ENCODE data around the gene IGLON5. TPM values are rescaled to one million over a fixed set of nuclear protein-coding genes. Genes with fewer than 3 reads are reported as not detected.

The IGLON5 gene
- under 1 TPM in 1 of 4 donors, not detected in 3; 0.27 TPM for total RNA-seq

- peaks cover 47% of the 10 kb centered on the region for H3K27me3 ChIP-seq
- TF ChIP-seq POLR2A (IDR thresholded peaks at IDR 0.05) (no peak), CTCF (IDR thresholded peaks at IDR 0.05) (no peak), POLR2AphosphoS5 (IDR thresholded peaks at IDR 0.05) (no peak), EP300 (IDR thresholded peaks at IDR 0.05; ENCODE audit: low read depth) (no peak)
- H3K9me3 ChIP-seq, result peaks cover 0 to 10% of the 10 kb centered on the region in 2 donors
Observed at GRCh38 chr19:51311351-51312257, at the start of gene IGLON5. IGLON5 (plus strand) TSS chr19:51311644; CDS start chr19:51311848, 204 bp downstream.

GRCh38 chr19:51263808-51264207, 47.6 kb upstream of the IGLON5 start:
- in situ Hi-C loops (cut with MboI; ENCODE audit: low pct_ligation_motif_present in 1 of 4, low pct_unique_long_range_greater_than_20kb in 1 of 4, low sequenced_read_pairs in 3 of 4), result no loop called here
- TF ChIP-seq EP300 (IDR thresholded peaks at IDR 0.05; ENCODE audit: low read depth), result no peak
- TF ChIP-seq CTCF (IDR thresholded peaks at IDR 0.05), result no peak
- TF ChIP-seq POLR2A (IDR thresholded peaks at IDR 0.05), result no peak
- TF ChIP-seq POLR2AphosphoS5 (IDR thresholded peaks at IDR 0.05), result no peak
- Histone ChIP-seq H3K4me1 (no peaks in the 10 kb centered on the region), H3K27ac (no peak overlapping the region), H3K4me3 (no peak overlapping the region), H3K36me3 (no peaks in the 10 kb centered on the region), H3K27me3 (peaks cover 5% of the 10 kb centered on the region), H3K9me3 (no peaks in the 10 kb centered on the region)
- no peak for DNase-seq
- 78 to 90% methylated on average over 3 to 4 of the region's 4 CpGs for WGBS, 2 donors (ENCODE audit: low coverage in 1 of 2)
- intact Hi-C loops (cut with DNase I; ENCODE audit: low total_unique reads), result no loop called here

More at GRCh38 chr19:51311351-51312257, at the start of gene IGLON5:
- H3K4me1 ChIP-seq, result no peaks in the 10 kb centered on the region
- no peak within 1 kb of the TSS for H3K27ac ChIP-seq
- in situ Hi-C loops (cut with MboI; ENCODE audit: low pct_ligation_motif_present in 1 of 4, low pct_unique_long_range_greater_than_20kb in 1 of 4, low sequenced_read_pairs in 3 of 4), result no loop called here
- WGBS, 2 donors (ENCODE audit: low coverage in 1 of 2), result 17% methylated on average over 14 of the region's 76 CpGs; no CpG with 5 or more reads in 1 of the 2 donors
- no peak within 1 kb of the TSS for H3K4me3 ChIP-seq
- no peaks in the 10 kb centered on the region for H3K36me3 ChIP-seq
- intact Hi-C loops (cut with DNase I; ENCODE audit: low total_unique reads), result loop anchor here (2.0 kb wide), 1 partner anchor 57 kb away; no protein-coding TSS in a partner anchor
- no peak for DNase-seq

GRCh38 chr19:51271067-51271466, 40.4 kb upstream of the IGLON5 start:
- in situ Hi-C loops (cut with MboI; ENCODE audit: low pct_ligation_motif_present in 1 of 4, low pct_unique_long_range_greater_than_20kb in 1 of 4, low sequenced_read_pairs in 3 of 4) (no loop called here), intact Hi-C loops (cut with DNase I; ENCODE audit: low total_unique reads) (no loop called here)
- Histone ChIP-seq H3K27ac (no peak overlapping the region), H3K4me3 (no peak overlapping the region), H3K27me3 (no peaks in the 10 kb centered on the region), H3K9me3 (no peaks in the 10 kb centered on the region), H3K36me3 (no peaks in the 10 kb centered on the region), H3K4me1 (no peaks in the 10 kb centered on the region)
- TF ChIP-seq CTCF (IDR thresholded peaks at IDR 0.05) (no peak), POLR2AphosphoS5 (IDR thresholded peaks at IDR 0.05) (no peak), POLR2A (IDR thresholded peaks at IDR 0.05) (no peak), EP300 (IDR thresholded peaks at IDR 0.05; ENCODE audit: low read depth) (no peak)
- 78 to 88% methylated on average over 6 to 26 of the region's 26 CpGs for WGBS, 2 donors (ENCODE audit: low coverage in 1 of 2)
- no peak for DNase-seq

GRCh38 chr19:51272183-51272810, 39.1 kb upstream of the IGLON5 start:
- no peaks in the 10 kb centered on the region for H3K4me1 ChIP-seq
- no peak overlapping the region for H3K4me3 ChIP-seq
- DNase-seq, result no peak
- no peak overlapping the region for H3K27ac ChIP-seq
- in situ Hi-C loops (cut with MboI; ENCODE audit: low pct_ligation_motif_present in 1 of 4, low pct_unique_long_range_greater_than_20kb in 1 of 4, low sequenced_read_pairs in 3 of 4) (no loop called here), intact Hi-C loops (cut with DNase I; ENCODE audit: low total_unique reads) (no loop called here)
- no peaks in the 10 kb centered on the region for H3K36me3 ChIP-seq
- WGBS, 2 donors (ENCODE audit: low coverage in 1 of 2), result 29 to 35% methylated on average over 6 of the region's 6 CpGs
- H3K27me3 ChIP-seq, result no peaks in the 10 kb centered on the region
- TF ChIP-seq EP300 (IDR thresholded peaks at IDR 0.05; ENCODE audit: low read depth) (no peak), POLR2AphosphoS5 (IDR thresholded peaks at IDR 0.05) (no peak), POLR2A (IDR thresholded peaks at IDR 0.05) (no peak), CTCF (IDR thresholded peaks at IDR 0.05) (no peak)
- H3K9me3 ChIP-seq, result no peaks in the 10 kb centered on the region
